ENCODE results near the gene GIPR. TPM values are rescaled to one million over a fixed set of nuclear protein-coding genes. Genes with fewer than 3 reads are reported as not detected.

The GIPR gene
- total RNA-seq, 1 experiment from 2014 or later, result 0.12 TPM

DNA sequence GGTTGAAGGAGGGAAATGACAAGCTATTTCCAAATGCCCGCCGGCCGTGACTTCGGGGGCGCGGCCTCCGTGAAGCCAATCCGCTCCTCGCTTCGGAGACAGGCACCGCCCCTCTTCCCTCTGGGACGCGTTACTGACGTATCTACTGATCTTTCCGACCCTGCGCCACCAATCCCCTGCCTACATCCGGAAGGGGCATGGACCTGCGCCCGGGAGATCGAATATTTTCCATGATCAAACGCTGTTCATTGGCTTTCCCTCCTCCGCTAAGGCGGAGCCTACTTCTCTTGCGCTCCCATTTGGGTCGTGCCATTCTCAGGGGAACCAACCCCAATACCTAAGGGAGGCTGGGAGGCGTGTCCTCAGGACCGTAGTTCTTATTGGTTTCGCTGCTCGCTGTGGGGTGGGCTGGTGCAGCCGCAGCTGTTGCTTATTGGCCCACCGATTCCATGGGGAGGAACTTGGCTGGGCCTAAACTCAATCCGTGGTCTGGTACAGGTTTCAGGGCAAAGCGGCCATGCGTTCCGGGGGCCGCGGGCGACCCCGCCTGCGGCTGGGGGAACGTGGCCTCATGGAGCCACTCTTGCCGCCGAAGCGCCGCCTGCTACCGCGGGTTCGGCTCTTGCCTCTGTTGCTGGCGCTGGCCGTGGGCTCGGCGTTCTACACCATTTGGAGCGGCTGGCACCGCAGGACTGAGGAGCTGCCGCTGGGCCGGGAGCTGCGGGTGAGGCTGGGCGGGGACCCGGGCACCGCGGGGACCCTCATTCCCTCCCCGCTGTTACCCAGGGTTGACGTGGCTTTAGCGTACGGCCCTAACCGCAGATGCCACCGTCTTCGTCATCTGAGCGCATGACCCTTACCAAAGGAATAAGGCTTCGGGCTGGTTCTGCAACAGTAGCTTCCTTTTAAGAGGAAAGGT lies 24.4 kb downstream of the GIPR start, which contains the start of gene QPCTL:
QPCTL (plus strand) TSS at position 480 of the 919 bp plus-strand sequence; CDS start at position 518, 38 bp downstream.
- H3K4me1 ChIP-seq, result no peaks in the 10 kb centered on the region
- H3K4me3 ChIP-seq, result peak within 1 kb of the TSS; percentile 77
- peaks cover 9% of the 10 kb centered on the region; the same call in 1 of the 2 replicates for H3K36me3 ChIP-seq
- no peaks in the 10 kb centered on the region for H3K27me3 ChIP-seq
- H3K9me3 ChIP-seq (replicated peaks), result no peaks in the 10 kb centered on the region
- peak; percentile 99 for DNase-seq
- peak within 1 kb of the TSS; percentile 67 for H3K27ac ChIP-seq

DNA sequence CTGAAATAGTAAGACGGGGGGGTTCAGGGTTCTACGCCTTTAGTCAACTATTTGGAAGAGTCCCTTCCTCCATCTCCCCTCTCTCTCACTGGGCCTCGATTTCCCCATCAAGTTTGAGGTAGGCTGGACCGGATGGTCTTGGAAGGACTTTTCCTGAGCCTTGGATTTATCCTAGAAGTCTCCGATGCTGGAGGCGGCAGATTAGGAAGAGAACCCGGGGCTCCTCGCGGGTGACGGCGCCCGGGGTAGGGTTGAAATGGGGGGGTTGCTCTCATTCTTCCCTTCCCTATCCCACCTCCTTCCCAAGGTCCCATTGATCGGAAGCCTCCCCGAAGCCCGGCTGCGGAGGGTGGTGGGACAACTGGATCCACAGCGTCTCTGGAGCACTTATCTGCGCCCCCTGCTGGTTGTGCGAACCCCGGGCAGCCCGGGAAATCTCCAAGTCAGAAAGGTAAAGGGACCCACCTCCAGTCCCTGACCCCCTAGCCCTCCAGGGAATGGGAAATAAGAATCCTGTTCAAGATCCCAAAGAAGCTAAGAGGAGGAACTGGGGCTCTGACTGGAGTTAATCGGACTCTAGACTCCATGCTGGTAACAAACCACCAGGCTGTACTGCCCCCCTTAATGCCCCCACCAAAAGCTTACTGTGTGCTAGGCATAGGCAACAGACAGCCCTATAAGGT lies 25.2 kb downstream of the GIPR start:
- no peaks in the 10 kb centered on the region for H3K27me3 ChIP-seq
- peak; percentile 84 to 89 for DNase-seq

DNA sequence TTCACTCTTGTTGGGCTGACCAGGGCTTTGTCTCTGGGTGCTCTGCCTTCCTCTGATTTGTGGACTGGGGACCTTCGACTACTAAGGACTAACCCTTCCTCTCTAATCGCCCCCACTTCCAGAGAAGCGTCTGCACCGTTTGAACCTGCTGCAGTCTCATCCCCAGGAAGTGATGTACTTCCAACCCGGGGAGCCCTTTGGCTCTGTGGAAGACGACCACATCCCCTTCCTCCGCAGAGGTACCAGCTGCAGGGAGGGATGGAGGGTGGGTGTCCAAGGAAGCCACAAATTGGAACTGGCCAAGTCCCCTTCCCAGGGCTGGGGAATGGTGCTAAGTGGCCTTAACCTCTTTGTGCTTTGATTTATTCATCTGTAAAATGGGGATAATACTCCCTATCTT lies 33.7 kb downstream of the GIPR start:
- Histone ChIP-seq H3K4me3 (no peak overlapping the region), H3K4me1 (no peaks in the 10 kb centered on the region), H3K36me3 (peaks cover 8% of the 10 kb centered on the region), H3K27me3 (no peaks in the 10 kb centered on the region), H3K27ac (no peak overlapping the region), H3K9me3 (replicated peaks) (no peaks in the 10 kb centered on the region)
- no peak for DNase-seq

More for the DNA sequence above, 25.2 kb downstream of the GIPR start:
- Histone ChIP-seq H3K9me3 (replicated peaks) (no peaks in the 10 kb centered on the region), H3K4me3 (peak overlapping the region; percentile 77), H3K27ac (peak overlapping the region; percentile 49; the same call in 1 of the 2 replicates), H3K36me3 (peaks cover 1% of the 10 kb centered on the region; the same call in 1 of the 2 replicates), H3K4me1 (no peaks in the 10 kb centered on the region)

DNA sequence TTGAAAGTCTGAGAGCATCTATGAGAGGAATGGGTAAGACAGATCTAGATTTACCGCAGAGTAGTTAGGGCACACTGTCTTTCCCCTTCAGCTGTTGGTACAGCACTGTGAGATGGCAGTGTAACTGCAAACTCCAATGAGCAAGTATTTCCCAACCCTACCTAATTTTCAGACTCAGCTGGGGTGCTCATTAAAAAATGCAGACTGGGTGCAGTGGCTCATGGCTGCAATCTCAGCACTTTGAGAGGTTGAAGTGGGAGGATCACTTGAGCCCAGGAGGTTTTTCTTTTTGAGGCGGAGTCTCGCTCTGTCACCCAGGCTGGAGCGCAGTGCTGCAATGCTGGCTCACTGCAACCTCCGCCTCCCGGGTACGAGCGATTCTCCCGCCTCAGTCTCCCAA lies 37.1 kb downstream of the GIPR start:
- Histone ChIP-seq H3K9me3 (replicated peaks) (no peaks in the 10 kb centered on the region), H3K4me1 (no peaks in the 10 kb centered on the region), H3K36me3 (peaks cover 13% of the 10 kb centered on the region), H3K27me3 (no peaks in the 10 kb centered on the region), H3K4me3 (no peak overlapping the region), H3K27ac (no peak overlapping the region)
- no peak for DNase-seq

DNA sequence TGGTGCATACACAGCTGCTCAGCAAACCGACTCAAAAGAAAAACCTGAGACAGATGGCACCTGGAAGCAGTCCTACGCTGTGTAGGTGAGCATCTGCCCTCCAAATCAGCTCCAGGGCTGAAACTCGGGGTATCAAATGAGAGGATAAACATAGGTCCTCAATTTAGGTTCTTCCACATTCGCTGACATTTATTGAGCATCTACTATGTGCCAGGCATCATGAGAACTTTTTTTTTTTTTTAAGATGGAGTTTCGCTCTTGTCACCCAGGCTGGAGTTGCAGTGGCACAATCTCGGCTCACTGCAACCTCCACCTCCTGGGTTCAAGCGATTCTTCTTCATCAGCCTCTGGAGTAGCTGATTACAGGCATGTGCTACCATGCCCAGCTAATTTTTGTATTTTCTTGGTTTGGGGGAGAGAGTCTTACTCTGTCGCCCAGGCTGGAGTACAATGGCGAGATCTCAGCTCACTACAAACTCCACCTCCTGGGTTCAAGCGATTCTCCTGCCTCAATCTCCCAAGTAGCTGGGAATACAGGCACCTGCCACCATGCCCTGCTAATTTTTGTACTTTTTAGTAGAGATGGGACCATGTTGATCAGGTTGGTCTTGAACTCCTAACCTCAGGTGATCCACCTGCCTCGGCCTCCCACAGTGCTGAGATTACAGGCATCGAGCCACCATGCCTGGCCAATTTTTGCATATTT lies 37.8 kb downstream of the GIPR start:
- no peaks in the 10 kb centered on the region for H3K9me3 ChIP-seq (replicated peaks)
- DNase-seq, result no peak
- no peaks in the 10 kb centered on the region for H3K4me1 ChIP-seq
- peaks cover 13% of the 10 kb centered on the region for H3K36me3 ChIP-seq
- no peak overlapping the region for H3K27ac ChIP-seq
- no peak overlapping the region for H3K4me3 ChIP-seq
- no peaks in the 10 kb centered on the region for H3K27me3 ChIP-seq

DNA sequence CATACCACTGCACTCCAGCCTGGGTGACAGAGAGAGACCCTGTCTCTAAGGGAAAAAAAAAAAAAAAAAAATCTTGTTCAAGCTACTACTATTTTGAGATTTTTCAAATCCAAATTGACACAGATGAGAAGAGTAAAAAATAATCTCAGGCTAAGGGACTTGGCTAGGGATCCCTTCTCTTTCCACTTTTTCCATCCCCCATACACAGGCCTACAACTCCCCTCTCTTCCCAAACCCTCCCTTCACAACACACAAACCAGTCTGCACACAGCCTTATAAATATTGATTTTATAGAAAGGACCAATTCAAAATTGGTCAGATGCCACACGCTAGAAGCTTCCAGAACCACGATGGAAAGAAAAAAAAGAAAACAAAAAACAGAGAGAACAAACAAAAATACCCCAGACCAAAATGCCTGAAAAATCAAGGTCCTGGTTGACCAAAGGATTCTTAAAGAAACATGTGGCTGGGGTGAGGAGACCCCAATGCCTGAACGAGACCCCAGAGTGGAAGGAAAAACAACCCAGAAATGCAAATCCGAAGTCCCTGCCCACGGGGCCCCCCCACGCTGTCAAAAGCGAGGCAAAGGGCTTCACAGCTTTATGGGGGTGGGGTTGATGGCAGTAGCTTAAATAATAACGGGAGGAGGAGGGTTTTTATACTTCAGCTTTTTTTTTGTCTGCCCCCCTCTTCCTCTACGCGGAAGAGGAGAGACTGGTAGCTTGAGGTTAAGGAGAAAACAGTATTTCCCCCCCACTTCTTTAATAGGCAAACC lies 42.5 kb downstream of the GIPR start:
- Histone ChIP-seq H3K4me3 (no peak overlapping the region), H3K27ac (no peak overlapping the region), H3K36me3 (peaks cover 8% of the 10 kb centered on the region; the same call in 1 of the 2 replicates), H3K9me3 (replicated peaks) (no peaks in the 10 kb centered on the region), H3K4me1 (no peaks in the 10 kb centered on the region), H3K27me3 (no peaks in the 10 kb centered on the region)
- no peak for DNase-seq

DNA sequence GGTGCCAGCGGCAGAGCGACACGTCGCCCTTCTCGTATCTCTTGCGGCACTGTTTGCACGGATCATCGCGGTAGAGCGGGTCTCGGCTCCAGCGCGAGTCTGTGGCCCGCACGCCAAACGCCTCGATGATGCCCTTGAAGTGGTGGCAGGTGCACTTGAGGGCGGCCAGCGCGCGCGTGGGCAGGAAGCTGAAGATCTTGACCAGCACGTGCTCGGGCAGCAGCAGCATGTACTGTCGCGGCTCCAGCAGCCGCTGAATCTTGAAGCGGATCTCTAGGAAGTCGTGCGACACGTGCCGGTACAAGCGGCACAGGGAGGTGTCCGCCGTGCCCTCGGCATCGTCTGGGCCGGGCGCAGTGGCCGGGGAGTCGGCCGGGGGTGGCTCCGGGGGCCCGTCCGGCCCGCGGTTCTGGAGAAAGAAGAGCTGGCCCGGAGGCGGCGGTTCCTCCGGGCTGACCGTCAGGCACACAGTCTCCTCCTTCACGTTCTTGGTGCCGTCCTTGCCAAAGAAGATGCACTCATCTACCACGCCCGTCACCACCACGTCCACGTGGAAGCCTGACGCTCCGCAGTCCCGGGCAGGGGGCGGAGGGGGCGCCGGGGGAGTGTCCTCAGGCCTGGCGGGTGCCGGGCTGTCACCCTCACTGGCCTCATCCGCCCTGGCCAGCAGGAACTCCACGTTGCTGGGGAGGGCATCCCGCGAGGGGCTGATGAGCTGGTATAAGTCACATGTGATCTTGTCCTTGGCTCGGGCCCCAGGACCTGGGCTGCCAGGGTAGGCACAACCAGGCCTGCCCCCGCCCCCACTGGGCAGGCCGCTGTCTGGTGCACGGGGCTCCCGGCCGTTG lies 44.1 kb downstream of the GIPR start:
- H3K27me3 ChIP-seq, result no peaks in the 10 kb centered on the region
- H3K4me3 ChIP-seq, result no peak overlapping the region
- H3K9me3 ChIP-seq (replicated peaks), result no peaks in the 10 kb centered on the region
- H3K4me1 ChIP-seq, result peaks cover 4% of the 10 kb centered on the region
- H3K27ac ChIP-seq, result no peak overlapping the region
- peaks cover 8% of the 10 kb centered on the region; the same call in 1 of the 2 replicates for H3K36me3 ChIP-seq
- no peak for DNase-seq

DNA sequence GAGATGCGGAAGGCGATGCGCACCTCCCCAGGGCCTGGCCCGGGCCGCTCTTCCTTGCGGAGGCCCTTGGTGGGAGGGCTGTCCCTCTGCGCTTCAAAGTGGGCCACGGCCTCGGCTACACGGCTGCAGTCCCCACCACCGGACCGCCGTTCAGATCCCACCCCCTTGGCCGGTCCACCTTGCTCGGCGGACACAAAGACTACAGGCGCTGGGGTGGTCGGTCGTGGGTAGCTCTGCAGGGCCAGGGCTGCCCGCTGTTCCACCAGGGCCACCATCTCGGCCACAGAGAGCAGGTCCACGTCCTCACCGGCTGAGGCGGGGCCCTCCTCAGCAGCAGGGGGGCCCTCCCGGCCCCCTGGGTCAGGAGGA lies 44.7 kb downstream of the GIPR start:
- Histone ChIP-seq H3K36me3 (peaks cover 8% of the 10 kb centered on the region; the same call in 1 of the 2 replicates), H3K9me3 (replicated peaks) (no peaks in the 10 kb centered on the region), H3K27ac (no peak overlapping the region), H3K4me1 (peaks cover 4% of the 10 kb centered on the region), H3K4me3 (no peak overlapping the region), H3K27me3 (no peaks in the 10 kb centered on the region)
- DNase-seq, result no peak

DNA sequence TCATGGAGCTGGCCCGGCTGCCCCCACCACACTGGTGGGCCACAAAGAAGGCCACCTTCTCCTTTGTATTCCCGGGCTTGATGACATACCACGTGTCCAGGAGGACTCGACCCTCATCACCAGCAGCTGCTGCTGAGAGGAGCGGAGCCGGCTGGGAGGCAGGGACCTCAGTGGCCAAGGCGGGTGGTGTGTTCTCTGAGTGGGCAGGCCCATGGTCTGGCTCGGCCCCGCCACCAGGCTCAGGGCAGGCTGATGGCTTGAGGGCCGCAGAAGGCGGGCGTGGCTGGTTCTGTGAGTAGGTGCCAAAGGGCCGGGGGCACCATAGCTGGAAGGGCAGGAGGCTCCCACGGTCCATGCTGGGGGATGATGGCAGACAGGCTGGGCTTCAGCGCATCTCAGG lies 45.1 kb downstream of the GIPR start:
- no peak for DNase-seq
- no peak overlapping the region for H3K4me3 ChIP-seq
- peaks cover 4% of the 10 kb centered on the region for H3K4me1 ChIP-seq
- peaks cover 8% of the 10 kb centered on the region; the same call in 1 of the 2 replicates for H3K36me3 ChIP-seq
- H3K27ac ChIP-seq, result no peak overlapping the region
- no peaks in the 10 kb centered on the region for H3K9me3 ChIP-seq (replicated peaks)
- H3K27me3 ChIP-seq, result no peaks in the 10 kb centered on the region

DNA sequence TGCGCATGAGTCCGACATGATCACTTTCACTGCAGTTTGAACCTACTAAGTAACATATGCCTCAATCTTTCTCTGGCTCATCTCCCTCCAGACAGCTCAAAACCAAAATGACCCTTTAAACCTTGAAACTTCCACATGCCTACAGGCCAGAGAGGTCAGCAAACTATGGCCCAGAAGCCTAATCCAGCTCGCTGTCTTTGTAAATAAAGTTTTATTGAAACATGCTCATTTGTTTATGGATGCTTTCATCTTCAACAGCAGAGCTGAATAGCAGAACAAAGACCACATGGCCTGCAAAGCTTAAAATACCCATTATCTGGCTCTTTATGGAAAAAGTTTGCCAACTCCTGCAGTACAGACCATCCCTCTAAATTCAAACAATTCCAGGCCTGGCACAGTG lies 47.1 kb downstream of the GIPR start:
- Histone ChIP-seq H3K9me3 (replicated peaks) (no peaks in the 10 kb centered on the region), H3K27ac (no peak overlapping the region), H3K4me3 (no peak overlapping the region), H3K4me1 (peaks cover 4% of the 10 kb centered on the region), H3K27me3 (no peaks in the 10 kb centered on the region), H3K36me3 (peaks cover 3% of the 10 kb centered on the region; the same call in 1 of the 2 replicates)
- no peak for DNase-seq

DNA sequence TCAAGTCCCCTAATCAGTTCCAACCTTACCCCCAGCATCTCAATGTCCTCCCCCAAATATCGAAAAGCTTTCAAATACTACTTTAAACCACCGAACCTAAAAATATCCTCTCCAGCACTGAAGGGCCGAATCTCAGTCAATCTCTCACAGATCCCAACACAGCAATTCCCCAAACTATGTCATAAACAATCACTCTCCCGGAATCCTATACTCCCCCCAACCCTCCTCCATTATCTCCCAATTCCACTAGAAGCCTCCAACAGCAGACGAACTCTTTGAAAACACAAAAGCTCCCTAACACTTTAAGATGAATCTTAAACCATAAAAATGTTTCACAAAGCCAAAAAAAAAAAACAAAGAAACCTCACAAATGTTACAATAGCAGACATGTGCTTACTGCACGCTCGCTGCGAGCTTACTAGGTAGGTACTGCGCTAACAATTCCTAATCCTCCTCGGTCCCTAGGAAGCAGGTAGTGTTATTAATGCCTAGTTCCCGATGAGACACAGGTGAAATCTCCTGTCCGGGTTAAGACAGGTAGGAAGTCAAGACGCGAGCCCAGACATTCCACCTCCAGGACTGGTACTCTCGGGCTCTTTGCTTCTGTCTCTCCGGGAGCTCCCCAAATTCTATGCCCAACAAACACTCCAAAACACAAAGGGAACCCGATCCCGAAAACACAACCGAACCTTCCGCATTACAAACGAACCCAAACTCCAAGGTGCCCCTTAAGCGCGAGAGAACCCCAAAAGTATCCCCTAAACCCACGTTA lies 48.5 kb downstream of the GIPR start:
- H3K27ac ChIP-seq, result peak overlapping the region; percentile 39; the same call in 1 of the 2 replicates
- DNase-seq, result no peak

DNA sequence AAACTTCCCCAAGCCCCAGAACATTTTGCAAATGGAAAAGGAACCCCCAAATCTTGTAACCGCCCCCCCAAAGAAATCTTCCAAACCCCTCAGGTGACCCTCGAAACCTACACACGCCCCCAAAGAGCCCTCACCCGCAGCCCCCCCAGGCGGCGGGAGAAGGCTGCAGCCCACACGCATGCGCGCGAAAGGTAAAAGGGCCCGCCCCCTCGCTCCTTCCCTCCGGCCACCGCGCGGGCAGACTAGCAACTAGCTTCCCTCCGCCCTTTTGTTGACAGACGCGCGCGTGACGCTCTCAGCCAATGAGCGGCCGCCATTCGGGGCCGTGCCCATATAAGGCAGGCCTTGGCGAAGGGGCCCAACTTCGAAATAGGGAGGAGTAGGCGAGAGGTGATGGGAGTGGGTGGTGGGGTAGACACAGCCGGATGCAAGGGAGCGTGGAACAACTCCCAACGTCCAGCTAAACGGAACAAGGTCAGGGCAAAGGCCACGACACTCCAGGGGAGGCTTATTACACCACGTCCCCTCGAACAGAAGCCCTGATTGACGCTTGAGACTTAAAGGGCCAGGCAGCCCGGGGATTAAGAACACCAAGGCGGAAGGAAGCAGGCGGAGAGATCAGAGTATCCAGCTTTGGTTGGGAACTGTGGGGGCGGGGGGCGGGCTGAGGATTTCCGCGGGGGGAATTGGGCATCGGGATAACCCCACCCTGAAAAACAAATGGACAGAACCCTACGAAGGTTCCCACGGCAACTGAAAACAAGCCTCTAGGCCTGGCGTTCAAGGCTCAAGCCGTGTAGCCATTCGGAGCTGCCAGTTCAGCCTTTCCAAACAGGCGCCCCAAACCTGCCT lies 49.3 kb downstream of the GIPR start:
- DNase-seq, result peak; percentile 98 to 99

More for the DNA sequence above, 48.5 kb downstream of the GIPR start:
- H3K27me3 ChIP-seq, result no peaks in the 10 kb centered on the region
- H3K36me3 ChIP-seq, result peaks cover 3% of the 10 kb centered on the region; the same call in 1 of the 2 replicates
- H3K4me3 ChIP-seq, result peak overlapping the region; percentile 65
- H3K9me3 ChIP-seq (replicated peaks), result no peaks in the 10 kb centered on the region
- peaks cover 4% of the 10 kb centered on the region for H3K4me1 ChIP-seq

More for the DNA sequence above, 49.3 kb downstream of the GIPR start:
- Histone ChIP-seq H3K27me3 (no peaks in the 10 kb centered on the region), H3K27ac (peak overlapping the region; percentile 39; the same call in 1 of the 2 replicates), H3K9me3 (replicated peaks) (no peaks in the 10 kb centered on the region), H3K4me1 (peaks cover 4% of the 10 kb centered on the region), H3K4me3 (peak overlapping the region; percentile 65), H3K36me3 (no peaks in the 10 kb centered on the region; the same call in 1 of the 2 replicates)

Measured in SJCRH30 (cell line).